ENCODE results near the gene TNMD. TPM values are rescaled to one million over a fixed set of nuclear protein-coding genes. Genes with fewer than 3 reads are reported as not detected.

Gene TNMD
- total RNA-seq, 3 donors from 2014 or later (not counting 1 experiment from before 2014, with no cell fraction given), result not detected

GRCh38 chrX:100609591-100609990 lies 24.9 kb downstream of the TNMD start:
- no peak for TF ChIP-seq CTCF (IDR thresholded peaks at IDR 0.05)
- intact Hi-C loops (cut with micrococcal nuclease), result no loop called here
- Histone ChIP-seq H3K4me1 (ENCODE audit: control insufficient read depth, insufficient read depth, low read length) (no peaks in the 10 kb centered on the region), H3K27me3 (ENCODE audit: control insufficient read depth, insufficient read depth, low read length) (no peaks in the 10 kb centered on the region), H3K4me3 (ENCODE audit: low read length) (no peak overlapping the region), H3K27ac (ENCODE audit: low read length) (no peak overlapping the region), H3K36me3 (ENCODE audit: control insufficient read depth, insufficient read depth, low read length) (no peaks in the 10 kb centered on the region), H3K9me3 (ENCODE audit: control insufficient read depth, insufficient read depth, low read length) (no peaks in the 10 kb centered on the region)
- DNase-seq, result no peak
- no CpG with 5 or more reads among the region's 1 CpG for WGBS (ENCODE audit: insufficient coverage)
- Mint-ChIP-seq H3K36me3 (no peaks in the 10 kb centered on the region), H3K27ac (no peak overlapping the region), H3K4me3 (no peak overlapping the region), H3K27me3 (ENCODE audit: low read depth in 2 of 2) (peaks cover 0 to 27% of the 10 kb centered on the region in 2 donors), H3K9me3 (no peaks in the 10 kb centered on the region), H3K4me1 (no peaks in the 10 kb centered on the region)
- ATAC-seq, result no peak

GRCh38 chrX:100611951-100612350 lies 27.2 kb downstream of the TNMD start:
- H3K4me1 Mint-ChIP-seq, result no peaks in the 10 kb centered on the region
- no peaks in the 10 kb centered on the region for H3K36me3 ChIP-seq (ENCODE audit: control insufficient read depth, insufficient read depth, low read length)
- ATAC-seq, result no peak
- TF ChIP-seq CTCF (IDR thresholded peaks at IDR 0.05), result no peak
- intact Hi-C loops (cut with micrococcal nuclease), result no loop called here
- no peaks in the 10 kb centered on the region for H3K4me1 ChIP-seq (ENCODE audit: control insufficient read depth, insufficient read depth, low read length)
- H3K27me3 ChIP-seq (ENCODE audit: control insufficient read depth, insufficient read depth, low read length), result no peaks in the 10 kb centered on the region
- WGBS (ENCODE audit: insufficient coverage), result 40% methylated on average over 1 of the region's 5 CpGs
- H3K4me3 Mint-ChIP-seq, result no peak overlapping the region
- no peaks in the 10 kb centered on the region for H3K9me3 ChIP-seq (ENCODE audit: control insufficient read depth, insufficient read depth, low read length)
- peaks cover 0 to 19% of the 10 kb centered on the region in 2 donors for H3K27me3 Mint-ChIP-seq (ENCODE audit: low read depth in 2 of 2)
- H3K36me3 Mint-ChIP-seq, result no peaks in the 10 kb centered on the region
- H3K27ac ChIP-seq (ENCODE audit: low read length), result no peak overlapping the region
- no peak overlapping the region for H3K27ac Mint-ChIP-seq
- DNase-seq, result no peak
- H3K4me3 ChIP-seq (ENCODE audit: low read length), result no peak overlapping the region
- no peaks in the 10 kb centered on the region for H3K9me3 Mint-ChIP-seq

GRCh38 chrX:100615005-100615404 lies 30.3 kb downstream of the TNMD start:
- Mint-ChIP-seq H3K4me1 (no peaks in the 10 kb centered on the region), H3K36me3 (no peaks in the 10 kb centered on the region), H3K4me3 (no peak overlapping the region), H3K27me3 (ENCODE audit: low read depth in 2 of 2) (peaks cover 0 to 11% of the 10 kb centered on the region in 2 donors), H3K9me3 (no peaks in the 10 kb centered on the region), H3K27ac (no peak overlapping the region)
- H3K4me1 ChIP-seq (ENCODE audit: control insufficient read depth, insufficient read depth, low read length), result no peaks in the 10 kb centered on the region
- intact Hi-C loops (cut with micrococcal nuclease), result no loop called here
- no peaks in the 10 kb centered on the region for H3K27me3 ChIP-seq (ENCODE audit: control insufficient read depth, insufficient read depth, low read length)
- no peaks in the 10 kb centered on the region for H3K9me3 ChIP-seq (ENCODE audit: control insufficient read depth, insufficient read depth, low read length)
- H3K4me3 ChIP-seq (ENCODE audit: low read length), result no peak overlapping the region
- TF ChIP-seq CTCF (IDR thresholded peaks at IDR 0.05), result no peak
- DNase-seq (peak in 1 of 2 donors; percentile 21), ATAC-seq (no peak)
- no peaks in the 10 kb centered on the region for H3K36me3 ChIP-seq (ENCODE audit: control insufficient read depth, insufficient read depth, low read length)
- 8% methylated on average over 2 of the region's 3 CpGs for WGBS (ENCODE audit: insufficient coverage)
- no peak overlapping the region for H3K27ac ChIP-seq (ENCODE audit: low read length)

DNA sequence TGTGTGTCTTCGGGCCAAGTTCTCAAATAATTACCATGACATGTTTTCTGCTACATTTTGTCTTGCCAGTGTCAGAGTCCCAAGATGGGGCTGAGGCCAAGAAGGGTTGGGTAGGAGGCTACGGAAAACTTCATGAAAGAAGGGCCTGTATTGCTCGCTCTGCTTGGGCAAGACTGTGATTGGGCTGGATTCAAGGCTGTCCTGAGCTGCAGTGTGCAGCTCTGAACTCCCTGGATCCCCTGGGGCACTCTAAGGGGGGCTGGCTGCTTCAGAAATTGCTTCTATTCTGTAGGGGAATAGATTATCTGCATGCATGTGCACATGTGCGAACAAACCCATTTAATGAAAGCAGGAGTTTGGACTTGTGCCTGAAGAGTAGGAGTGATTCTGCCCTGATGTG lies 38.3 kb downstream of the TNMD start:
- no peak overlapping the region for H3K4me3 Mint-ChIP-seq
- intact Hi-C loops (cut with micrococcal nuclease), result no loop called here
- Histone ChIP-seq H3K9me3 (ENCODE audit: control insufficient read depth, insufficient read depth, low read length) (no peaks in the 10 kb centered on the region), H3K27ac (ENCODE audit: low read length) (no peak overlapping the region), H3K36me3 (ENCODE audit: control insufficient read depth, insufficient read depth, low read length) (no peaks in the 10 kb centered on the region), H3K4me3 (ENCODE audit: low read length) (no peak overlapping the region), H3K27me3 (ENCODE audit: control insufficient read depth, insufficient read depth, low read length) (no peaks in the 10 kb centered on the region), H3K4me1 (ENCODE audit: control insufficient read depth, insufficient read depth, low read length) (no peaks in the 10 kb centered on the region)
- DNase-seq (no peak), ATAC-seq (no peak)
- H3K27me3 Mint-ChIP-seq (ENCODE audit: low read depth in 2 of 2), result no peaks in the 10 kb centered on the region
- H3K36me3 Mint-ChIP-seq, result no peaks in the 10 kb centered on the region
- no peak overlapping the region for H3K27ac Mint-ChIP-seq
- WGBS (ENCODE audit: insufficient coverage), result 92% methylated on average over 3 of the region's 4 CpGs
- H3K4me1 Mint-ChIP-seq, result peaks cover 7 to 10% of the 10 kb centered on the region in 2 donors
- TF ChIP-seq CTCF (IDR thresholded peaks at IDR 0.05), result no peak
- H3K9me3 Mint-ChIP-seq, result no peaks in the 10 kb centered on the region
